Osteoblast (primary cell): ENCODE data around the gene INSIG1. TPM values are rescaled to one million over a fixed set of nuclear protein-coding genes. Genes with fewer than 3 reads are reported as not detected.
A peak's percentile ranks its signal among the peaks of the same experiment; 100 is the strongest.

ENCODE experiments used
- DNase-seq: peaks from one replicate; pipeline ENCODE4 v3.0.0; 2011; ENCODE audit warnings: low spot score, mixed read lengths; ENCODE audit not compliant: insufficient read length; ENCODE audit errors: missing footprints
- H2AFZ ChIP-seq: 2 replicates; pipeline ENCODE4 v1.6.0; 2011; ENCODE audit warnings: mild to moderate bottlenecking, low read length
- H3K27ac ChIP-seq: 2 replicates; pipeline ENCODE4 v1.5.1; 2011; ENCODE audit warnings: mild to moderate bottlenecking, low read depth, low read length, moderate library complexity
- H3K27me3 ChIP-seq: 2 replicates; pipeline ENCODE4 v1.6.0; 2012; ENCODE audit warnings: mild to moderate bottlenecking, control low read depth, inconsistent platforms, low read length, moderate library complexity; ENCODE audit not compliant: insufficient read depth
- H3K36me3 ChIP-seq: 2 replicates; pipeline ENCODE4 v1.5.1; 2011; ENCODE audit warnings: mild to moderate bottlenecking, low read length, control low read depth, moderate library complexity; ENCODE audit not compliant: insufficient read depth
- H3K4me1 ChIP-seq: 2 replicates; pipeline ENCODE4 v1.5.1; 2011; ENCODE audit warnings: mild to moderate bottlenecking, low read length, control low read depth, moderate library complexity; ENCODE audit not compliant: insufficient read depth
- H3K4me2 ChIP-seq: 2 replicates; pipeline ENCODE4 v1.6.0; 2011; ENCODE audit warnings: mild to moderate bottlenecking, low read length; ENCODE audit not compliant: insufficient read depth
- H3K4me3 ChIP-seq: fragments of 200-600 bp; sonication (generic); 3 replicates; pipeline ENCODE4 v1.5.1; 2012; ENCODE audit warnings: mild to moderate bottlenecking, low read length, inconsistent platforms; ENCODE audit not compliant: insufficient read depth
- H3K79me2 ChIP-seq: 2 replicates; pipeline ENCODE4 v1.6.0; 2012; ENCODE audit warnings: mild to moderate bottlenecking, low read length, control low read depth, inconsistent platforms; ENCODE audit not compliant: insufficient read depth
- H3K9me3 ChIP-seq: 2 replicates; pipeline ENCODE4 v1.5.1; 2011; ENCODE audit warnings: low read depth, low read length, control low read depth
- H4K20me1 ChIP-seq: 2 replicates; pipeline ENCODE4 v1.6.0; 2012; ENCODE audit warnings: mild to moderate bottlenecking, low read length, control low read depth; ENCODE audit not compliant: insufficient read depth
- total RNA-seq: library from RNA; depleted of rRNA; stranded (reverse); fragments of >200 nt; gene quantifications from 2 replicates; pipeline ENCODE4 v1.2.3, GENCODE V29; 2012
- TF ChIP-seq, protein P1 (sequence below): IDR thresholded peaks from 2 replicates; pipeline ENCODE4 v1.5.1; 2011; ENCODE audit warnings: mild to moderate bottlenecking, low read depth, low read length, moderate library complexity; ENCODE audit errors: extremely low read depth

Gene INSIG1
- total RNA-seq, 1 donor: 835 TPM

DNA sequence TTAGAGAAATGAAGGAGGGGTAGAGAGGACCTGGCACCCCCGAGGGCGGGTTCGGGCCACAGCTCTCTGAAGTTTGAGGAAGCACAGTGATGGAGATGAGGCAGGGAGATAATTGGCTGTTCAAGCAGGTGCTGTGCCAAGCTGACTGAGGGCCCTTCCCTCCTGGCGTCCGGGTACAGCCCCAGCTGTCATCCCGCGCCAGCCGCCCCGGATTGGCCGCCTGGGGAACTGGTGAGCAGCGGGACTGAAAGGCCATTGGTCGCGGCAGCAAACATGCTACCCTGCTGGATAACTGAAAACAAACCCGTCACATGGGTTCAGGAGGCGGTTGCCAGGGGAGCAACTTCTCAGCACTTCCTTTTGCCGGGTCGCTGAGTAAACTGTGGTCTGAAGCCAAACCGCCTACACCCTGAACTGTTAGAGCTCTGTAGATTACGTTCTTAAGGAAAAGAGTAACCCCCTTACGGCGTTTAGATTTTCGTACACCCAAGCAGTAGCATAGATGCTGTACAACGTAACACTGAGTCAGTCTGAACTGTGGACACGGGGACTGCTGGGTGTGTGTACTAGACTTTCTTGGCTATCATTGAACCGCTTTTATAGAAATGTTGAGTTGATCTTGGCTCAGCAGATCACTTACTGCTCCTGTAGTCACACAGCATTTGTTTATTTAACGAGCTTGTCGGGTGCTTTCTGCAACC is 1.3 kb downstream of the INSIG1 start:
- H3K27ac ChIP-seq: peak overlapping the region; percentile 93
- TF ChIP-seq, protein P1, sequence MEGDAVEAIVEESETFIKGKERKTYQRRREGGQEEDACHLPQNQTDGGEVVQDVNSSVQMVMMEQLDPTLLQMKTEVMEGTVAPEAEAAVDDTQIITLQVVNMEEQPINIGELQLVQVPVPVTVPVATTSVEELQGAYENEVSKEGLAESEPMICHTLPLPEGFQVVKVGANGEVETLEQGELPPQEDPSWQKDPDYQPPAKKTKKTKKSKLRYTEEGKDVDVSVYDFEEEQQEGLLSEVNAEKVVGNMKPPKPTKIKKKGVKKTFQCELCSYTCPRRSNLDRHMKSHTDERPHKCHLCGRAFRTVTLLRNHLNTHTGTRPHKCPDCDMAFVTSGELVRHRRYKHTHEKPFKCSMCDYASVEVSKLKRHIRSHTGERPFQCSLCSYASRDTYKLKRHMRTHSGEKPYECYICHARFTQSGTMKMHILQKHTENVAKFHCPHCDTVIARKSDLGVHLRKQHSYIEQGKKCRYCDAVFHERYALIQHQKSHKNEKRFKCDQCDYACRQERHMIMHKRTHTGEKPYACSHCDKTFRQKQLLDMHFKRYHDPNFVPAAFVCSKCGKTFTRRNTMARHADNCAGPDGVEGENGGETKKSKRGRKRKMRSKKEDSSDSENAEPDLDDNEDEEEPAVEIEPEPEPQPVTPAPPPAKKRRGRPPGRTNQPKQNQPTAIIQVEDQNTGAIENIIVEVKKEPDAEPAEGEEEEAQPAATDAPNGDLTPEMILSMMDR: no peak
- H3K4me1 ChIP-seq: peaks cover 30% of the 10 kb centered on the region
- H4K20me1 ChIP-seq: peaks cover 40% of the 10 kb centered on the region
- DNase-seq: peak; percentile 98
- peaks cover 33% of the 10 kb centered on the region for H3K36me3 ChIP-seq
- H3K4me2 ChIP-seq: peak overlapping the region; percentile 87
- no peaks in the 10 kb centered on the region for H3K9me3 ChIP-seq
- no peaks in the 10 kb centered on the region for H3K27me3 ChIP-seq
- H2AFZ ChIP-seq: peak overlapping the region; percentile 23
- H3K79me2 ChIP-seq: peaks cover 54% of the 10 kb centered on the region
- H3K4me3 ChIP-seq: peak overlapping the region; percentile 84

DNA sequence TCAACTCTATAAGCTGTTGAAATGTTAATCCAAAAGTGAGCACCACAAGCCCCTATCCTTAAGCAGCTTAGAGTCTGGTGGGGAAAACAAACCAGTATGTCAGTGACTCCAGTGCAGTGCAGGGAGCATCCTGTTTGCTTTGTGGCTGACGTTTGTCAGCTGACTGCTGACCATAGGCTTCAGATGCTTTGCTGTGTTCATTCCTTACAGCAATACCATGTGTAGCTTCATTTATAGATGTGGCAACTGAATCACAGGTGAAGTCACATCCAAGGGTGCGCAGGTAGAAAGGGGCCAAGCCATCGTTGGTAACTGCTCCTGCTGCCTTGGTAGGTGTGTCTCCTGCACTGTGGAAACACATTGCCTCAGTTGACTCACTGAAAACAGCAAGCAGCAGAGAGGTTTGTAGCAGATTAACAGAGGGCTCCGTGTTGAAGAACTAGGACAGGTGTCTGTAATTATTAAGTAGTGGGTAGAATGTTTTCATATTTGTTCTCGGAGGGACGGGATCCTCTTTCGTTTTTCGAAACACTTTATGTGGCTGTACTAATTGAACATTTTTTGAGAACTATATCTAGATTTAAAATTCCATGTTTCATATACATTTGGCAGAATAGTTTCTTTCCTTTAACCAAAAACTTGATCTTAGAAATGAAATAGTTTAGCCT is 2.0 kb downstream of the INSIG1 start:
- TF ChIP-seq, protein P1: no peak
- H3K9me3 ChIP-seq: no peaks in the 10 kb centered on the region
- H3K36me3 ChIP-seq: peaks cover 39% of the 10 kb centered on the region
- H3K4me3 ChIP-seq: peak overlapping the region; percentile 84
- peak overlapping the region; percentile 93 for H3K27ac ChIP-seq
- H3K4me2 ChIP-seq: peak overlapping the region; percentile 87
- H3K79me2 ChIP-seq: peaks cover 59% of the 10 kb centered on the region
- peak; percentile 25 for DNase-seq
- peaks cover 30% of the 10 kb centered on the region for H3K4me1 ChIP-seq
- H3K27me3 ChIP-seq: no peaks in the 10 kb centered on the region
- no peak overlapping the region for H2AFZ ChIP-seq
- H4K20me1 ChIP-seq: peaks cover 43% of the 10 kb centered on the region

DNA sequence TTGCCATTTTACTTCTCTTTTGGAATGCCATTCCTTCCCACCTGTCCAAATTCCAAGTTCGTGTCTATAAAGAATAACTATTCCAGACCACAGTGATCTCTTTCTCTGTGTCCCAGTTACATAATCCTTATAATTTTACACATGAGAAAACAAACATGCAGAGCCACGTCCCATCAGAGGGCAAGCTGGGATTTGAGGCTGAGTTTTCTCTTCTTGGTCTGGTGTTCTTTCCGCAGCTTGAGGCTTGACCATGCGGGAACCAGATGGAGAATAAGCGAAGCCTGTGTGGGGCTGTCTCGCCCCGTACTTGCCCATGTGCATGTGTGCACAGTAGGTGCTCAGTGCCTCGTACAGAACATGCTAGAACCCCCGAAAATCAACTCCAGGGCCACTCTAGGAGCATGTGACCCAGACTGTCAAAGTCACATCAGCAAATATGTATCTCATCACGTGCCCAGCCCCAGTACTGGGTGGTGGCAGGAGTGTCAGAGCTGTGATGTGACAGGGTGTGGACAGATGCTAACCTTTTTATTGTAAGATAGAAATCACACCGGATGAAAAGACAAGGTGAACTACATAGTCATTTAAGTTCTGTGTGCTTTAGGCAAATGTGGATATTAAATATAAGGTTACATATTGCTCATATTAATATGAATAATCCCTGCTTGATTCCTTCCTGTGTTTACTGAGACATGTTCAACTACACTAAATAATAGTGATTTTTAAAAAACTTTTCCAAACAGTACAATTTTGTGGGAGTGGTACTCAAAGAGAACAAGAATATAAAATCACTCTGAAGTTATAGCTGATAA is 3.2 kb downstream of the INSIG1 start:
- Histone ChIP-seq H3K9me3 (no peaks in the 10 kb centered on the region), H4K20me1 (peaks cover 43% of the 10 kb centered on the region), H3K27ac (peak overlapping the region; percentile 9), H2AFZ (peak overlapping the region; percentile 61), H3K4me3 (peak overlapping the region; percentile 84), H3K4me1 (peaks cover 30% of the 10 kb centered on the region), H3K79me2 (peaks cover 67% of the 10 kb centered on the region), H3K4me2 (peak overlapping the region; percentile 87), H3K36me3 (peaks cover 49% of the 10 kb centered on the region), H3K27me3 (no peaks in the 10 kb centered on the region)
- TF ChIP-seq, protein P1: no peak
- DNase-seq: peak; percentile 35
